Measurements from ENCODE around the gene COPS8.

- TF ChIP-seq, protein P1, sequence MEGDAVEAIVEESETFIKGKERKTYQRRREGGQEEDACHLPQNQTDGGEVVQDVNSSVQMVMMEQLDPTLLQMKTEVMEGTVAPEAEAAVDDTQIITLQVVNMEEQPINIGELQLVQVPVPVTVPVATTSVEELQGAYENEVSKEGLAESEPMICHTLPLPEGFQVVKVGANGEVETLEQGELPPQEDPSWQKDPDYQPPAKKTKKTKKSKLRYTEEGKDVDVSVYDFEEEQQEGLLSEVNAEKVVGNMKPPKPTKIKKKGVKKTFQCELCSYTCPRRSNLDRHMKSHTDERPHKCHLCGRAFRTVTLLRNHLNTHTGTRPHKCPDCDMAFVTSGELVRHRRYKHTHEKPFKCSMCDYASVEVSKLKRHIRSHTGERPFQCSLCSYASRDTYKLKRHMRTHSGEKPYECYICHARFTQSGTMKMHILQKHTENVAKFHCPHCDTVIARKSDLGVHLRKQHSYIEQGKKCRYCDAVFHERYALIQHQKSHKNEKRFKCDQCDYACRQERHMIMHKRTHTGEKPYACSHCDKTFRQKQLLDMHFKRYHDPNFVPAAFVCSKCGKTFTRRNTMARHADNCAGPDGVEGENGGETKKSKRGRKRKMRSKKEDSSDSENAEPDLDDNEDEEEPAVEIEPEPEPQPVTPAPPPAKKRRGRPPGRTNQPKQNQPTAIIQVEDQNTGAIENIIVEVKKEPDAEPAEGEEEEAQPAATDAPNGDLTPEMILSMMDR (IDR thresholded peaks at IDR 0.05): no peak
- TF ChIP-seq POLR2A (IDR thresholded peaks at IDR 0.05): no peak
Observed at GRCh38 chr2:237066396-237066795, 19.3 kb upstream of the COPS8 start.
